Measurements from ENCODE around the gene GPC5.

GPC5 gene

GRCh38 chr13:91456837-91457236, 58.4 kb downstream of the GPC5 start:
- DNase-seq (ENCODE audit: low read depth): no peak

GRCh38 chr13:91459485-91459884, 61.1 kb downstream of the GPC5 start:
- DNase-seq (ENCODE audit: low read depth): no peak

- DNase-seq (ENCODE audit: low read depth): no peak
Measured at GRCh38 chr13:91464336-91464735, 65.9 kb downstream of the GPC5 start.

- no peak for DNase-seq (ENCODE audit: low read depth)
Measured at GRCh38 chr13:91467236-91467635, 68.8 kb downstream of the GPC5 start.

GRCh38 chr13:91468301-91468700, 69.9 kb downstream of the GPC5 start:
- DNase-seq (ENCODE audit: low read depth): no peak

- DNase-seq (ENCODE audit: low read depth): no peak
Measured at GRCh38 chr13:91470084-91470621, 71.7 kb downstream of the GPC5 start.

- DNase-seq (ENCODE audit: low read depth): no peak
Measured at GRCh38 chr13:91470681-91471080, 72.3 kb downstream of the GPC5 start.

- no peak for DNase-seq (ENCODE audit: low read depth)
Measured at GRCh38 chr13:91482427-91482826, 84.0 kb downstream of the GPC5 start.

- DNase-seq (ENCODE audit: low read depth): no peak
Measured at GRCh38 chr13:91491980-91492379, 93.6 kb downstream of the GPC5 start.

GRCh38 chr13:91493442-91493841, 95.0 kb downstream of the GPC5 start:
- DNase-seq (ENCODE audit: low read depth): no peak

- no peak for DNase-seq (ENCODE audit: low read depth)
Measured at GRCh38 chr13:91498298-91498697, 99.9 kb downstream of the GPC5 start.

GRCh38 chr13:91504216-91504615, 105.8 kb downstream of the GPC5 start:
- DNase-seq (ENCODE audit: low read depth): no peak

GRCh38 chr13:91506759-91507158, 108.3 kb downstream of the GPC5 start:
- DNase-seq (ENCODE audit: low read depth): no peak

- DNase-seq (ENCODE audit: low read depth): no peak
Measured at GRCh38 chr13:91510058-91510457, 111.6 kb downstream of the GPC5 start.

- no peak for DNase-seq (ENCODE audit: low read depth)
Measured at GRCh38 chr13:91513790-91514189, 115.4 kb downstream of the GPC5 start.

GRCh38 chr13:91516799-91517198, 118.4 kb downstream of the GPC5 start:
- no peak for DNase-seq (ENCODE audit: low read depth)

GRCh38 chr13:91520952-91521351, 122.5 kb downstream of the GPC5 start:
- DNase-seq (ENCODE audit: low read depth): no peak

- DNase-seq (ENCODE audit: low read depth): no peak
Measured at GRCh38 chr13:91523116-91523515, 124.7 kb downstream of the GPC5 start.

- DNase-seq (ENCODE audit: low read depth): no peak
Measured at GRCh38 chr13:91526543-91527033, 128.2 kb downstream of the GPC5 start.

GRCh38 chr13:91529739-91530482, 131.5 kb downstream of the GPC5 start:
- DNase-seq (ENCODE audit: low read depth): no peak

- DNase-seq (ENCODE audit: low read depth): no peak
Measured at GRCh38 chr13:91531646-91532045, 133.2 kb downstream of the GPC5 start.

GRCh38 chr13:91533354-91533753, 134.9 kb downstream of the GPC5 start:
- no peak for DNase-seq (ENCODE audit: low read depth)

GRCh38 chr13:91534996-91535395, 136.6 kb downstream of the GPC5 start:
- no peak for DNase-seq (ENCODE audit: low read depth)

- no peak for DNase-seq (ENCODE audit: low read depth)
Measured at GRCh38 chr13:91537376-91537775, 139.0 kb downstream of the GPC5 start.

All from fibroblast of the conjunctiva (primary cell).